Measurements from ENCODE around the gene CCDC85C.

CCDC85C gene

GRCh38 chr14:99502989-99503421 is 101.0 kb downstream of the CCDC85C start:
- H3K27ac ChIP-seq = no peak overlapping the region
- no peak overlapping the region for H3K4me3 ChIP-seq (ENCODE audit: low read depth in 1 of 2, low read length in 1 of 2)
- H3K27me3 ChIP-seq = no peaks in the 10 kb centered on the region
- H3K9me3 ChIP-seq = no peaks in the 10 kb centered on the region
- no peaks in the 10 kb centered on the region for H3K4me1 ChIP-seq (ENCODE audit: control insufficient read depth in 1 of 2, insufficient read depth in 1 of 2, low read depth in 1 of 2, low read length in 1 of 2)
- TF ChIP-seq CTCF (IDR thresholded peaks at IDR 0.05) = no peak
- H3K36me3 ChIP-seq = peaks cover 98% of the 10 kb centered on the region

- TF ChIP-seq CTCF (IDR thresholded peaks at IDR 0.05) = no peak
- Histone ChIP-seq H3K4me1 (ENCODE audit: control insufficient read depth in 1 of 2, insufficient read depth in 1 of 2, low read depth in 1 of 2, low read length in 1 of 2) (no peaks in the 10 kb centered on the region), H3K27ac (no peak overlapping the region), H3K27me3 (no peaks in the 10 kb centered on the region), H3K9me3 (no peaks in the 10 kb centered on the region), H3K36me3 (peaks cover 98% of the 10 kb centered on the region), H3K4me3 (ENCODE audit: low read depth in 1 of 2, low read length in 1 of 2) (no peak overlapping the region)
These were observed 106.1 kb downstream of the CCDC85C start for GRCh38 chr14:99497894-99498293.

GRCh38 chr14:99497341-99497740 is 106.7 kb downstream of the CCDC85C start:
- H3K36me3 ChIP-seq = peaks cover 98% of the 10 kb centered on the region
- H3K27me3 ChIP-seq = no peaks in the 10 kb centered on the region
- no peak overlapping the region for H3K4me3 ChIP-seq (ENCODE audit: low read depth in 1 of 2, low read length in 1 of 2)
- no peak overlapping the region for H3K27ac ChIP-seq
- no peaks in the 10 kb centered on the region for H3K4me1 ChIP-seq (ENCODE audit: control insufficient read depth in 1 of 2, insufficient read depth in 1 of 2, low read depth in 1 of 2, low read length in 1 of 2)
- no peaks in the 10 kb centered on the region for H3K9me3 ChIP-seq
- TF ChIP-seq CTCF (IDR thresholded peaks at IDR 0.05) = no peak

- no peak overlapping the region for H3K27ac ChIP-seq
- TF ChIP-seq CTCF (IDR thresholded peaks at IDR 0.05) = no peak
- no peaks in the 10 kb centered on the region for H3K27me3 ChIP-seq
- no peaks in the 10 kb centered on the region for H3K36me3 ChIP-seq
- no peaks in the 10 kb centered on the region for H3K9me3 ChIP-seq
- H3K4me3 ChIP-seq (ENCODE audit: low read depth in 1 of 2, low read length in 1 of 2) = no peak overlapping the region
- H3K4me1 ChIP-seq (ENCODE audit: control insufficient read depth in 1 of 2, insufficient read depth in 1 of 2, low read depth in 1 of 2, low read length in 1 of 2) = peaks cover 40 to 42% of the 10 kb centered on the region in 2 experiments
These were observed 119.9 kb downstream of the CCDC85C start for GRCh38 chr14:99484106-99484505.

GRCh38 chr14:99481745-99482099 is 122.3 kb downstream of the CCDC85C start:
- Histone ChIP-seq H3K27me3 (no peaks in the 10 kb centered on the region), H3K9me3 (no peaks in the 10 kb centered on the region), H3K4me3 (ENCODE audit: low read depth in 1 of 2, low read length in 1 of 2) (peak overlapping the region; percentile 92 to 93), H3K36me3 (no peaks in the 10 kb centered on the region), H3K27ac (peak overlapping the region; percentile 92), H3K4me1 (ENCODE audit: control insufficient read depth in 1 of 2, insufficient read depth in 1 of 2, low read depth in 1 of 2, low read length in 1 of 2) (peaks cover 41% of the 10 kb centered on the region in 2 experiments)
- no peak for TF ChIP-seq CTCF (IDR thresholded peaks at IDR 0.05)

All from neutrophil (primary cell).